ENCODE measurements around the gene CDH13. TPM values are rescaled to one million over a fixed set of nuclear protein-coding genes. Genes with fewer than 3 reads are reported as not detected.

Gene CDH13
- total and polyA plus RNA-seq, 9 of the 15 experiments (the other 6 are each of a cell fraction or from before 2014, with no cell fraction given) = 0.03 TPM; not detected in 8

GRCh38 chr16:83826146-83826913 is 1199.6 kb downstream of the CDH13 start (continued):
- TF ChIP-seq FOXA3 (CRISPR knock-in tag; conservative IDR thresholded peaks at IDR 0.05 in 1 of 2, IDR thresholded peaks at IDR 0.05 in 1 of 2) (peak in 1 of 2 experiments; percentile 68; a peak in 1 of 4 replicates), POLR2A (conservative IDR thresholded peaks at IDR 0.05) (no peak), FOXA1 (IDR thresholded peaks at IDR 0.05; ENCODE audit: borderline replicate concordance) (no peak), SIRT6 (IDR thresholded peaks at IDR 0.05; ENCODE audit: low read depth, low read length) (no peak), EWSR1 (IDR thresholded peaks at IDR 0.05; ENCODE audit: borderline replicate concordance, low read depth, partially characterized antibody) (no peak), ZBTB2 (IDR thresholded peaks at IDR 0.05) (no peak), ZNF165 (CRISPR knock-in tag; IDR thresholded peaks at IDR 0.05; ENCODE audit: borderline replicate concordance) (no peak), ZNF398 (CRISPR knock-in tag; IDR thresholded peaks at IDR 0.05) (no peak), ETV6 (IDR thresholded peaks at IDR 0.05; ENCODE audit: borderline replicate concordance in 1 of 2, low read depth in 2 of 2, low read length in 1 of 2) (no peak), ETV6 (CRISPR knock-in tag; IDR thresholded peaks at IDR 0.05; ENCODE audit: borderline replicate concordance) (no peak), SNIP1 (IDR thresholded peaks at IDR 0.05; ENCODE audit: low read depth) (no peak), USF2 (CRISPR knock-in tag; IDR thresholded peaks at IDR 0.05) (no peak), MYNN (IDR thresholded peaks at IDR 0.05) (no peak), MYNN (CRISPR knock-in tag; IDR thresholded peaks at IDR 0.05) (no peak), ZNF3 (CRISPR knock-in tag; IDR thresholded peaks at IDR 0.05) (no peak), SAP30 (IDR thresholded peaks at IDR 0.05; ENCODE audit: borderline replicate concordance, insufficient read depth, low read depth, low read length, poor library complexity, severe bottlenecking) (no peak), RBM39 (optimal IDR thresholded peaks at IDR 0.05; ENCODE audit: low read depth, low read length) (no peak), CBFA2T2 (conservative IDR thresholded peaks at IDR 0.05) (no peak), ZFP91 (CRISPR knock-in tag; IDR thresholded peaks at IDR 0.05) (no peak), KLF10 (CRISPR knock-in tag; IDR thresholded peaks at IDR 0.05) (no peak)
- TF ChIP-seq, protein P1, sequence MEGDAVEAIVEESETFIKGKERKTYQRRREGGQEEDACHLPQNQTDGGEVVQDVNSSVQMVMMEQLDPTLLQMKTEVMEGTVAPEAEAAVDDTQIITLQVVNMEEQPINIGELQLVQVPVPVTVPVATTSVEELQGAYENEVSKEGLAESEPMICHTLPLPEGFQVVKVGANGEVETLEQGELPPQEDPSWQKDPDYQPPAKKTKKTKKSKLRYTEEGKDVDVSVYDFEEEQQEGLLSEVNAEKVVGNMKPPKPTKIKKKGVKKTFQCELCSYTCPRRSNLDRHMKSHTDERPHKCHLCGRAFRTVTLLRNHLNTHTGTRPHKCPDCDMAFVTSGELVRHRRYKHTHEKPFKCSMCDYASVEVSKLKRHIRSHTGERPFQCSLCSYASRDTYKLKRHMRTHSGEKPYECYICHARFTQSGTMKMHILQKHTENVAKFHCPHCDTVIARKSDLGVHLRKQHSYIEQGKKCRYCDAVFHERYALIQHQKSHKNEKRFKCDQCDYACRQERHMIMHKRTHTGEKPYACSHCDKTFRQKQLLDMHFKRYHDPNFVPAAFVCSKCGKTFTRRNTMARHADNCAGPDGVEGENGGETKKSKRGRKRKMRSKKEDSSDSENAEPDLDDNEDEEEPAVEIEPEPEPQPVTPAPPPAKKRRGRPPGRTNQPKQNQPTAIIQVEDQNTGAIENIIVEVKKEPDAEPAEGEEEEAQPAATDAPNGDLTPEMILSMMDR (IDR thresholded peaks at IDR 0.05 in 2 of 3, conservative IDR thresholded peaks at IDR 0.05 in 1 of 3; ENCODE audit: insufficient read depth in 2 of 3, low read depth in 1 of 3, low read length in 3 of 3) = peak; percentile 92 to 98 (median 95)

Data from K562 (cell line).